BLaER1 (cell line): ENCODE measurements around the gene TRIM13.
"Not testable (repeated sequence)": the region's sequence is repeated elsewhere in the genome, so short reads cannot be mapped to it uniquely, and the experiment has no call there.

ENCODE experiments used
- H3K27ac ChIP-seq: shearing (Covaris generic); formaldehyde crosslinking; 2 replicates; pipeline ENCODE4 v1.8.1; 2022
- H3K27me3 ChIP-seq: shearing (Covaris generic); formaldehyde crosslinking; 2 replicates; pipeline ENCODE4 v1.8.1; 2022
- H3K36me3 ChIP-seq: shearing (Covaris generic); formaldehyde crosslinking; 2 replicates; pipeline ENCODE4 v1.8.1; 2022
- H3K4me1 ChIP-seq: shearing (Covaris generic); formaldehyde crosslinking; 2 replicates; pipeline ENCODE4 v1.8.1; 2022
- H3K4me2 ChIP-seq: shearing (Covaris generic); formaldehyde crosslinking; 2 replicates; pipeline ENCODE4 v1.8.1; 2022
- H3K4me3 ChIP-seq: shearing (Covaris generic); formaldehyde crosslinking; 2 replicates; pipeline ENCODE4 v1.8.1; 2022
- H3K9ac ChIP-seq: shearing (Covaris generic); formaldehyde crosslinking; 2 replicates; pipeline ENCODE4 v1.8.1; 2022
- H3K9me3 ChIP-seq: shearing (Covaris generic); formaldehyde crosslinking; 2 replicates; pipeline ENCODE4 v1.8.1; 2022
- H4K20me1 ChIP-seq: shearing (Covaris generic); formaldehyde crosslinking; 2 replicates; pipeline ENCODE4 v1.8.1; 2022
- Cebpa-rat ChIP-seq: shearing (Covaris generic); IDR thresholded peaks from 2 replicates; pipeline ENCODE4 v1.8.1; 2022

The TRIM13 gene, protein sequence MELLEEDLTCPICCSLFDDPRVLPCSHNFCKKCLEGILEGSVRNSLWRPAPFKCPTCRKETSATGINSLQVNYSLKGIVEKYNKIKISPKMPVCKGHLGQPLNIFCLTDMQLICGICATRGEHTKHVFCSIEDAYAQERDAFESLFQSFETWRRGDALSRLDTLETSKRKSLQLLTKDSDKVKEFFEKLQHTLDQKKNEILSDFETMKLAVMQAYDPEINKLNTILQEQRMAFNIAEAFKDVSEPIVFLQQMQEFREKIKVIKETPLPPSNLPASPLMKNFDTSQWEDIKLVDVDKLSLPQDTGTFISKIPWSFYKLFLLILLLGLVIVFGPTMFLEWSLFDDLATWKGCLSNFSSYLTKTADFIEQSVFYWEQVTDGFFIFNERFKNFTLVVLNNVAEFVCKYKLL

GRCh38 chr13:49996951-49997895 is at the start of gene TRIM13:
TSS of gene TRIM13 (plus strand) at chr13:49997042. CDS start at chr13:50011941, 14,899 bp downstream.
- Histone ChIP-seq H3K27me3 (no peaks in the 10 kb centered on the region), H3K4me2 (peak within 1 kb of the TSS; percentile 95), H3K9me3 (no peaks in the 10 kb centered on the region), H3K36me3 (peaks cover 40% of the 10 kb centered on the region), H4K20me1 (peaks cover 45% of the 10 kb centered on the region), H3K4me3 (peak within 1 kb of the TSS; percentile 90), H3K4me1 (peaks cover 71% of the 10 kb centered on the region), H3K9ac (peak within 1 kb of the TSS; percentile 100), H3K27ac (peak within 1 kb of the TSS; percentile 99)
- TF ChIP-seq Cebpa-rat = no peak

- H3K9me3 ChIP-seq, H3K27ac ChIP-seq, H3K36me3 ChIP-seq, H4K20me1 ChIP-seq, H3K4me2 ChIP-seq, H3K4me1 ChIP-seq, H3K9ac ChIP-seq, H3K27me3 ChIP-seq, H3K4me3 ChIP-seq: not testable (repeated sequence)
Observed at GRCh38 chr13:49948777-49949270, 48.0 kb upstream of the TRIM13 start.

DNA sequence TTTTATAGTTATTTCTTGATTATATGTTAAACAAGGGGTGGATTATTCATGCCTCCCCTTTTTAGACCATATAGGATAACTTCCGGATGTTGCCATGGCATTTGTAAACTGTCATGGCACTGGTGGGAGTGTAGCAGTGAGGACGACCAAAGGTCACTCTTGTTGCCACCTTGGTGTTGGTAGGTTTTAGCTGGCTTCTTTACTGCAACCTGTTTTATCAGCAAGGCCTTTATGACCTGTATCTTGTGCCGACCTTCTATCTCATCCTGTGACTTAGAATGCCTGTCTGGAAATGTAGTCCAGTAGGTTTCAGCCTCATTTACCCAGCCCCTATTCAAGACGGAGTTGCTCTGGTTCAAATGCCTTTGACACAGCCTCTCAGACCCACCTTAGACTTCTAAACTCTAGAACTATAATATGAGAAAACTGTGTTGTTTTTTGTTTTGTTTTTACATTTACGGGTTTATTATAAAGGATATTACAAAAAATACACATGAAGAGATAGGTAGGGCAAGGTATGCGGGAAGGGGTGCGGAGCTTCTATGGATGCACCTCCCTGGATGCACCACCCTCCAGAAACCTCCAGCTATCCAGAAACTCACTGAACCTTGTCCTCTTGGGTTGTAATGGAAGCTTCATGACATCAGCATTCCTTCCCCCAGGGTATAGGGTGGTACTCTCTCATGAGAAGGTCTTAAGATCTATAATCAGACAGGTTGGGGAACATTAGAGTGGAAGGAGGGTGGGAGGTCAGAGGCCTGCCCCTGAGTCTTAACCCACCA is 44.9 kb upstream of the TRIM13 start:
- H3K27me3 ChIP-seq = no peaks in the 10 kb centered on the region

DNA sequence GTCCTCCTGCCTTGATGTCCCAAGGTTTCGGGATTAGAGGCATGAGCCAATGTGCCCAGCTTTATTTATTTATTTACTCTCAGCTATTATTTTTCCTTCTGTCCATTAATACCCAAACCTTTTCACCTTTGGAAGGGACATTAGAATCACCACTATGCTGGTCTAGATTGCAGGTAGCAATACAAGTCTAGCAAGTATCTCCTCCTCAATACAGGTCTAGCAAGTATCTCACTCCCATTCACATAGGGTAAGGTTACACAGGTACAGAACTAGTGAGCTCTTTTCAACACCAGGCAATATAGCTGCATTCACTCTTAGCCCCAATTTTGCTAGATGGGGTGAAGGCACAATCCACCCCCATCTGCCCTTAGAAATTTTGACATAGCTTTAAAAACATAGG is 43.3 kb upstream of the TRIM13 start:
- Histone ChIP-seq H3K27ac (no peak overlapping the region), H3K4me2 (no peak overlapping the region), H3K27me3 (no peaks in the 10 kb centered on the region), H3K4me3 (no peak overlapping the region), H4K20me1 (no peaks in the 10 kb centered on the region), H3K36me3 (peaks cover 15% of the 10 kb centered on the region), H3K9me3 (0 out of 2 replicates have a peak, but pooled peaks cover 3% of the 10 kb centered on the region), H3K4me1 (no peaks in the 10 kb centered on the region), H3K9ac (no peak overlapping the region)
- TF ChIP-seq Cebpa-rat = no peak

More for the DNA sequence above, 44.9 kb upstream of the TRIM13 start:
- no peak overlapping the region for H3K27ac ChIP-seq
- no peaks in the 10 kb centered on the region for H3K9me3 ChIP-seq
- no peak overlapping the region for H3K4me3 ChIP-seq
- no peak for TF ChIP-seq Cebpa-rat
- H3K9ac ChIP-seq = no peak overlapping the region
- no peak overlapping the region for H3K4me2 ChIP-seq
- peaks cover 3% of the 10 kb centered on the region; the same call in 1 of the 2 replicates for H3K36me3 ChIP-seq
- H4K20me1 ChIP-seq = no peaks in the 10 kb centered on the region
- no peaks in the 10 kb centered on the region for H3K4me1 ChIP-seq

DNA sequence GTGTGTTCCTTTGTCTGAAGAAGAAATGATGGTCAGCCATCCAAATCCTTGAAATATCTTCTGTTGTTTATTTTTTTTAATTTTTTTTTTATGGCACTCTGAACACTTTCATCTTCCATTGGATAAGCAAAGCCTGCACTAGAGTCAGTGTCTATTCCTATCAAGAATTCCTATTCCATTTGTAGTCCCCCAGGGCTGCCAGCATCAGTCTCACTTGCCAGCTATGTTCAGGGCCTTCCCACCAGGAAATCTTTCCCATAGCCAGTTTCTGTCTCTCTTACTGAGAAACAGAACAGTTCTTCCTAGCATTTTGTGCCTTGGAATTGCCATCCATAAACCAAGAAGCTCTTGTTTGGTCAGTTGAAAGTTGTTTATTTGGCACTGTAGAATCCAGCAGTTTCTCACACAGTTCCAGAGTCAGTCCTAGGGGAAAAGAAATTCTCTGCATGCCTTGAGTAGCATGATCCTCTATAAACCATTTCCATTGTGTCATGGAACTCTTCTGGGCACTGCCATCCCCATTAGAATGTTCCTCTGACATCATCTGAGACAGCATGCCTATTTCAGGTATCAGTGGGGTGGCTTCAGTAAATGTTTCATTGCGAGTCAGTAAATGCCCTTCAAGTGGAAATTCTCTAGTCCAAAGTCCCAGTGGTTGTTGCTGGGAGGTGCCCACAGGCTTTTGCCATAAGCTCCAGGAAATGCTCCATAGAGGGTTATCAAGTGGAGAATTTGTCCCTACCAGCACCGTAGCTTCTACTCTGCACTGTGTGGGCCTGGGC is 42.0 kb upstream of the TRIM13 start:
- H3K4me3 ChIP-seq = no peak overlapping the region
- H3K4me2 ChIP-seq = no peak overlapping the region
- no peak for TF ChIP-seq Cebpa-rat
- H3K27me3 ChIP-seq = no peaks in the 10 kb centered on the region
- H3K36me3 ChIP-seq = peaks cover 23% of the 10 kb centered on the region
- H3K4me1 ChIP-seq = no peaks in the 10 kb centered on the region
- H3K27ac ChIP-seq = no peak overlapping the region
- H4K20me1 ChIP-seq = no peaks in the 10 kb centered on the region
- peaks cover 15% of the 10 kb centered on the region for H3K9me3 ChIP-seq
- no peak overlapping the region for H3K9ac ChIP-seq

DNA sequence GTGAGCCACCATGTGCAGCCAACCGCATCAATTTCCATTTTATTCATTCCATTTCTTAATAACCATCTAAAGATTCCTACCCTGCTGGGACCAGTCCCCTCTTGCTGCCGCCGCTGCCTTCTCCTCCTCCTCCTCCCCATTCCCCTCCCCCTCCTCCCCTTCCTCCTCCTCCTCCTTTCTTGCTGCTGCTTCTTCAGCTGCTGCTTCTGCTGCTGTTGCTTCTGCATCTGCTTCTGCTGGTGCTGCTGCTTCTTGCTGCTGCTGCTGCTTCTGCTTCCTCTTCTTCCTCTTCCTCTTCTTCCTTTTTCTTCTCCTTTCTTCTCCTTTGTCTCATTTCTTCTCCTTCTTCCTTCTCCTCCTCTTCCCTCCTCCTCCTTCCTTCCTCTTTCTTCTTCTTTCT is 40.7 kb upstream of the TRIM13 start:
- H4K20me1 ChIP-seq = no peaks in the 10 kb centered on the region
- H3K4me2 ChIP-seq = no peak overlapping the region
- H3K4me3 ChIP-seq = no peak overlapping the region
- peaks cover 35% of the 10 kb centered on the region for H3K36me3 ChIP-seq
- H3K9ac ChIP-seq = no peak overlapping the region
- H3K4me1 ChIP-seq = no peaks in the 10 kb centered on the region
- no peak for TF ChIP-seq Cebpa-rat
- peaks cover 28% of the 10 kb centered on the region for H3K9me3 ChIP-seq
- no peak overlapping the region for H3K27ac ChIP-seq
- no peaks in the 10 kb centered on the region for H3K27me3 ChIP-seq

GRCh38 chr13:49958321-49958720 is 38.5 kb upstream of the TRIM13 start:
- Histone ChIP-seq H3K4me1 (no peaks in the 10 kb centered on the region), H3K36me3 (peaks cover 48% of the 10 kb centered on the region), H4K20me1 (no peaks in the 10 kb centered on the region), H3K4me2 (no peak overlapping the region), H3K27me3 (no peaks in the 10 kb centered on the region), H3K9me3 (peaks cover 49% of the 10 kb centered on the region), H3K9ac (no peak overlapping the region), H3K27ac (no peak overlapping the region), H3K4me3 (no peak overlapping the region)
- TF ChIP-seq Cebpa-rat = no peak

GRCh38 chr13:49967456-49967855 is 29.4 kb upstream of the TRIM13 start:
- H3K4me3 ChIP-seq = no peak overlapping the region
- no peak overlapping the region for H3K4me2 ChIP-seq
- H3K27me3 ChIP-seq = no peaks in the 10 kb centered on the region
- H3K4me1 ChIP-seq = no peaks in the 10 kb centered on the region
- H3K36me3 ChIP-seq = peaks cover 67% of the 10 kb centered on the region
- no peak overlapping the region for H3K9ac ChIP-seq
- no peak overlapping the region for H3K27ac ChIP-seq
- peaks cover 43% of the 10 kb centered on the region for H3K9me3 ChIP-seq
- H4K20me1 ChIP-seq = no peaks in the 10 kb centered on the region
- TF ChIP-seq Cebpa-rat = no peak
